ENCODE data around the gene SLC22A23.

SLC22A23 gene

GRCh38 chr6:3442431-3443220 lies 14.2 kb downstream of the SLC22A23 start:
- H3K36me3 ChIP-seq = no peaks in the 10 kb centered on the region
- H3K9me3 ChIP-seq = no peaks in the 10 kb centered on the region
- no peaks in the 10 kb centered on the region for H3K4me1 ChIP-seq (ENCODE audit: control insufficient read depth in 1 of 2, insufficient read depth in 1 of 2, low read depth in 1 of 2, low read length in 1 of 2)
- H3K27me3 ChIP-seq = peaks cover 27% of the 10 kb centered on the region
- H3K27ac ChIP-seq = no peak overlapping the region
- H3K4me3 ChIP-seq (ENCODE audit: low read depth in 1 of 2, low read length in 1 of 2) = no peak overlapping the region
- no peak for TF ChIP-seq CTCF (IDR thresholded peaks at IDR 0.05)

- no peaks in the 10 kb centered on the region for H3K36me3 ChIP-seq
- TF ChIP-seq CTCF (IDR thresholded peaks at IDR 0.05) = no peak
- H3K4me1 ChIP-seq (ENCODE audit: control insufficient read depth in 1 of 2, insufficient read depth in 1 of 2, low read depth in 1 of 2, low read length in 1 of 2) = no peaks in the 10 kb centered on the region
- H3K27me3 ChIP-seq = peaks cover 27% of the 10 kb centered on the region
- no peak overlapping the region for H3K4me3 ChIP-seq (ENCODE audit: low read depth in 1 of 2, low read length in 1 of 2)
- no peak overlapping the region for H3K27ac ChIP-seq
- no peaks in the 10 kb centered on the region for H3K9me3 ChIP-seq
Measured at GRCh38 chr6:3440911-3441310, 15.9 kb downstream of the SLC22A23 start.

GRCh38 chr6:3439961-3440360 lies 16.9 kb downstream of the SLC22A23 start:
- Histone ChIP-seq H3K4me3 (ENCODE audit: low read depth in 1 of 2, low read length in 1 of 2) (no peak overlapping the region), H3K4me1 (ENCODE audit: control insufficient read depth in 1 of 2, insufficient read depth in 1 of 2, low read depth in 1 of 2, low read length in 1 of 2) (no peaks in the 10 kb centered on the region), H3K36me3 (no peaks in the 10 kb centered on the region), H3K27me3 (peaks cover 24% of the 10 kb centered on the region), H3K9me3 (no peaks in the 10 kb centered on the region), H3K27ac (no peak overlapping the region)
- no peak for TF ChIP-seq CTCF (IDR thresholded peaks at IDR 0.05)

- Histone ChIP-seq H3K27ac (no peak overlapping the region), H3K36me3 (no peaks in the 10 kb centered on the region)
- TF ChIP-seq CTCF (IDR thresholded peaks at IDR 0.05) = no peak
Measured at GRCh38 chr6:3438190-3439167, 18.4 kb downstream of the SLC22A23 start.

GRCh38 chr6:3433005-3433404 lies 23.8 kb downstream of the SLC22A23 start:
- H3K27ac ChIP-seq = no peak overlapping the region
- no peak for TF ChIP-seq CTCF (IDR thresholded peaks at IDR 0.05)
- no peaks in the 10 kb centered on the region for H3K9me3 ChIP-seq
- H3K4me3 ChIP-seq (ENCODE audit: low read depth in 1 of 2, low read length in 1 of 2) = no peak overlapping the region
- H3K27me3 ChIP-seq = peaks cover 21% of the 10 kb centered on the region
- no peaks in the 10 kb centered on the region for H3K36me3 ChIP-seq
- H3K4me1 ChIP-seq (ENCODE audit: control insufficient read depth in 1 of 2, insufficient read depth in 1 of 2, low read depth in 1 of 2, low read length in 1 of 2) = no peaks in the 10 kb centered on the region

More at GRCh38 chr6:3438190-3439167, 18.4 kb downstream of the SLC22A23 start:
- Histone ChIP-seq H3K9me3 (no peaks in the 10 kb centered on the region), H3K4me3 (ENCODE audit: low read depth in 1 of 2, low read length in 1 of 2) (no peak overlapping the region), H3K4me1 (ENCODE audit: control insufficient read depth in 1 of 2, insufficient read depth in 1 of 2, low read depth in 1 of 2, low read length in 1 of 2) (no peaks in the 10 kb centered on the region), H3K27me3 (peaks cover 14% of the 10 kb centered on the region)

All from neutrophil (primary cell).